HepG2 (cell line): ENCODE data around the gene LYSET. TPM values are rescaled to one million over a fixed set of nuclear protein-coding genes. Genes with fewer than 3 reads are reported as not detected.
A peak's percentile ranks its signal among the peaks of the same experiment; 100 is the strongest.

Experiments
- BRD4 ChIP-seq: sonication (generic); formaldehyde crosslinking; IDR thresholded peaks from 2 replicates; pipeline ENCODE4 v1.4.0; 2020; ENCODE audit warnings: missing genetic modification reagents
- E2F1 ChIP-seq: sonication (generic); formaldehyde crosslinking; IDR thresholded peaks from 2 replicates; pipeline ENCODE4 v1.5.0; 2020; ENCODE audit warnings: missing genetic modification reagents
- EP300 ChIP-seq, 3 experiments: sonication (generic) in 1 of 3; formaldehyde crosslinking in 1 of 3; IDR thresholded peaks; 2 replicates each; pipeline versions ENCODE4 v1.5.1 to v1.6.1; 2011 to 2020; ENCODE audit warnings: low read depth in 2 of 3, low read length in 2 of 3, borderline replicate concordance in 1 of 3, improper control_type of control experiment in 1 of 3, mild to moderate bottlenecking in 1 of 3, missing genetic modification reagents in 1 of 3, moderate library complexity in 1 of 3
- FOXK2 ChIP-seq: fragments of 450-650 bp; IDR thresholded peaks from 2 replicates; pipeline ENCODE4 v1.6.1; 2016
- GATA4 ChIP-seq: sonication (generic); IDR thresholded peaks from 2 replicates; pipeline ENCODE4 v1.6.1; 2016; ENCODE audit warnings: antibody characterized with exemption, low read depth, borderline replicate concordance
- HBP1 ChIP-seq: IDR thresholded peaks from 2 replicates; pipeline ENCODE4 v1.6.1; 2016; ENCODE audit warnings: low read depth, control low read depth
- NBN ChIP-seq: fragments of 450-650 bp; conservative IDR thresholded peaks from 2 replicates; pipeline ENCODE4 v1.6.1; 2017
- NR0B2 ChIP-seq: sonication (generic); formaldehyde crosslinking; IDR thresholded peaks from 2 replicates; pipeline ENCODE4 v1.4.0; 2020; ENCODE audit warnings: mild to moderate bottlenecking, missing genetic modification reagents
- PRDM10 ChIP-seq: sonication (generic); formaldehyde crosslinking; IDR thresholded peaks from 2 replicates; pipeline ENCODE4 v1.4.0; 2020; ENCODE audit warnings: low read depth, missing genetic modification reagents
- SOX13 ChIP-seq, 3 experiments: fragments of 450-650 bp in 1 of 3; sonication (generic) in 1 of 3; formaldehyde crosslinking in 1 of 3; IDR thresholded peaks in 2 of 3; conservative IDR thresholded peaks in 1 of 3; 2 replicates each; pipeline versions ENCODE4 v1.5.0 to v1.6.1; 2016 to 2020; ENCODE audit warnings: antibody characterized with exemption in 1 of 3, mild to moderate bottlenecking in 1 of 3, missing compliant biosample characterization in 1 of 3, missing genetic modification reagents in 1 of 3, moderate library complexity in 1 of 3
- TCF12 ChIP-seq, 2 experiments: fragments of 450-650 bp in 1 of 2; sonication (generic) in 1 of 2; formaldehyde crosslinking in 1 of 2; IDR thresholded peaks; 2 replicates each; pipeline versions ENCODE4 v1.6.1 to v1.8.0; 2017 to 2022; ENCODE audit warnings: antibody characterized with exemption in 1 of 2, mild to moderate bottlenecking in 1 of 2, missing genetic modification reagents in 1 of 2, moderate library complexity in 1 of 2
- ZNF282 ChIP-seq: fragments of 450-650 bp; IDR thresholded peaks from 2 replicates; pipeline ENCODE4 v1.6.1; 2018; ENCODE audit not compliant: partially characterized antibody
- ZNF432 ChIP-seq: sonication (generic); formaldehyde crosslinking; IDR thresholded peaks from 2 replicates; pipeline ENCODE4 v1.5.0; 2020; ENCODE audit warnings: missing genetic modification reagents, mild to moderate bottlenecking, borderline replicate concordance
- ZNF460 ChIP-seq: sonication (generic); formaldehyde crosslinking; IDR thresholded peaks from 2 replicates; pipeline ENCODE4 v1.5.1; 2020; ENCODE audit warnings: missing genetic modification reagents, mild to moderate bottlenecking, borderline replicate concordance
- ZNF674 ChIP-seq: sonication (generic); formaldehyde crosslinking; IDR thresholded peaks from 2 replicates; pipeline ENCODE4 v1.5.0; 2020; ENCODE audit warnings: low read depth, mild to moderate bottlenecking, missing genetic modification reagents
- ZNF704 ChIP-seq: sonication (generic); formaldehyde crosslinking; IDR thresholded peaks from 2 replicates; pipeline ENCODE4 v1.8.1; 2023; ENCODE audit warnings: mild to moderate bottlenecking, inconsistent platforms, moderate library complexity, missing genetic modification reagents, borderline replicate concordance
- polyA plus RNA-seq, 8 experiments: library from polyadenylated mRNA; depleted of rRNA in 3 of 8; stranded (reverse) in 7 of 8; unstranded in 1 of 8; fragments of >200 nt; fragmentation: Illumina TruSeq in 4 of 8; extraction: Trizol in 4 of 8; gene quantifications; 2 replicates each; pipeline versions ENCODE4 v1.2.1 to v1.2.3, GENCODE V29; 2011 to 2016; ENCODE audit warnings: low read depth in 4 of 8, missing spikeins in 1 of 8, mixed read lengths in 1 of 8; ENCODE audit not compliant: insufficient read depth in 1 of 8
- total RNA-seq, 5 experiments: library from RNA; depleted of rRNA; stranded (reverse); fragments of >200 nt; fragmentation: Illumina TruSeq; extraction: Trizol; gene quantifications; 2 replicates each; pipeline ENCODE4 v1.2.3, GENCODE V29; 2016; ENCODE audit warnings: low read depth in 1 of 5

Gene LYSET
- total and polyA plus RNA-seq, 2 of the 13 experiments (the other 11 are each of a cell fraction or from before 2014, with no cell fraction given) = 19.1 to 36.6 TPM

- TF ChIP-seq HBP1 (CRISPR knock-in tag) (peak; percentile 83; the same call in 1 of the 2 replicates), EP300 (IDR thresholded peaks at IDR 0.05; ENCODE audit: low read depth in 2 of 2, low read length in 2 of 2) (0 out of 4 replicates have a peak, but pooled peaks of 1 of the 2 experiments have one; percentile 17), EP300 (CRISPR knock-in tag; IDR thresholded peaks at IDR 0.05; ENCODE audit: borderline replicate concordance) (no peak), FOXK2 (no peak), ZNF460 (CRISPR knock-in tag) (no peak; the same call in 1 of the 2 replicates), PRDM10 (no peak), ZNF704 (CRISPR knock-in tag) (no peak), ZNF432 (CRISPR knock-in tag) (no peak), TCF12 (IDR thresholded peaks at IDR 0.05) (no peak), TCF12 (CRISPR knock-in tag; IDR thresholded peaks at IDR 0.05) (peak; percentile 59; the same call in 1 of the 2 replicates), ZNF282 (no peak), NR0B2 (peak; percentile 81; the same call in 1 of the 2 replicates), NBN (no peak), SOX13 (IDR thresholded peaks at IDR 0.05) (no peak; the same call in 1 of the 2 replicates), SOX13 (CRISPR knock-in tag; conservative IDR thresholded peaks at IDR 0.05 in 1 of 2, IDR thresholded peaks at IDR 0.05 in 1 of 2) (peak in 1 of 2 experiments; percentile 21; a peak in 1 of 4 replicates), GATA4 (no peak), BRD4 (CRISPR knock-in tag) (no peak), ZNF674 (CRISPR knock-in tag) (0 out of 2 replicates have a peak, but pooled peaks have one; percentile 62), E2F1 (CRISPR knock-in tag) (peak; percentile 94)
Measured at GRCh38 chr14:93206793-93207467, 21.8 kb downstream of the LYSET start, which contains the start of the genes GON7 and UBR7 (continued).
